Occipital lobe (tissue), 2 donors: Measurements from ENCODE around the gene HEXIM1. TPM values are rescaled to one million over a fixed set of nuclear protein-coding genes. Genes with fewer than 3 reads are reported as not detected.
"Not testable (repeated sequence)": the region's sequence is repeated elsewhere in the genome, so short reads cannot be mapped to it uniquely, and the experiment has no call there.

Experiments used
- DNase-seq: peaks from one replicate; lab custom pipeline; 2025; lab: John Stamatoyannopoulos, UW
- total RNA-seq: library from RNA; depleted of rRNA; stranded (reverse); fragments of >200 nt; gene quantifications from one replicate; pipeline ENCODE4 v1.2.3, GENCODE V29; 2014

HEXIM1 gene
- total RNA-seq, 1 donor from 2014 or later = 8.0 TPM

GRCh38 chr17:45112559-45113423 lies 35.5 kb upstream of the HEXIM1 start:
- no peak for DNase-seq

DNA sequence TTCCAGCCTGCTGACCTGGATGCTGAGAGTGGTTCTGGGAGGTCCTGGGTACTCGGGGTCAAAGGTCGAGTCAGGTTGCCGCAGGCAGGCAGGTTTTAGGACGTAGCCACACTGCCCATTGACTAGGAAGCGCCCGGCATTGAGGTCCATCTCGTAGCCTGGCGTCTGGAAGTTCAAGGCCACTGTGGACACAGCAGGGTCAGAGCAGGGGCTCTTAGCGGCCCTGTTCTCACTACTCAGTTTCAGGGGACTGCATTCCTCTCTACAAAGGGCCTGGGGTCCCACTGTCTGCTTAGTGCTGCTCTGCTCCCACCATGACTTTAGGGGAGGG lies 34.9 kb upstream of the HEXIM1 start:
- DNase-seq = no peak

DNA sequence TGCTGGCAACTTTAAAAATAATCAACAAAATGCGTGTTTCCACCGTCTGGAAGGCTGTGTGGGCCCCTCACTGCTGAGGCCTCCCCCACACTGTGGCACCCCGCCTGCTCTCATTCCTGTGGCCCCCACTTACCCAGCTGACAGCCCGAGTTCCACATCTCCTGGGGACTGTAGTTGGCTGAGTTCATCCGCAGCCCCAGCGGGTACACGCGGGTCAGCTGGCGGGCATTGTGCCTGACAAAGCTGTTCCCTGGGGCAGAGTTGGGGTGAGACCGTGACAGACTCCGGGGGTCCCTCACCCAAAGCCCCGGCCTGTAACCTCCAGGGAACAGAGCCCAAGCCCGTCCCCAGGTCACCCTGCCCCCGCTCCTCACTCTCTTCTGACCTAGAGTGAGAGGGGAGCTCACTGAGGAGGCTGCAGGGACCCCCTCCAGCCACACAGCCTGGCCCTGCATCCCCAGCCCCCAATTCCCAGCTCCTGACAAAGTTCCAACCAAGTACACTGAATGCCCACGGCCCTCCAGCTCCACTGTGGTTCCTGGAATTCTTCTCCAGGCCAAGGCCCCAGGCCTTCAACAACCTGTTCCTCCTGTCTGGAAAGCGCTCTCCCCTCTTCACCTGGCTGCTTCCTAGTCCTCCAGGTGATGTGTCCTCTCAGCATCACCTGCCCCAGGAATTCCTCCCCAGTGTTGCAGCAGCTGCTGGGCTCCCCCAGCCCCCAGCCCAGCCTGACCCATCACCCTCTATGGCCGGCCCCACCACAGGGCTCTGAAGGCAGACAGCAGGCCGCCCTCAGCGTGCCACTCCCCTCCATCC lies 34.0 kb upstream of the HEXIM1 start:
- no peak for DNase-seq

GRCh38 chr17:45115015-45115625 lies 33.2 kb upstream of the HEXIM1 start:
- no peak for DNase-seq

GRCh38 chr17:45115871-45116270 lies 32.4 kb upstream of the HEXIM1 start:
- DNase-seq = no peak

DNA sequence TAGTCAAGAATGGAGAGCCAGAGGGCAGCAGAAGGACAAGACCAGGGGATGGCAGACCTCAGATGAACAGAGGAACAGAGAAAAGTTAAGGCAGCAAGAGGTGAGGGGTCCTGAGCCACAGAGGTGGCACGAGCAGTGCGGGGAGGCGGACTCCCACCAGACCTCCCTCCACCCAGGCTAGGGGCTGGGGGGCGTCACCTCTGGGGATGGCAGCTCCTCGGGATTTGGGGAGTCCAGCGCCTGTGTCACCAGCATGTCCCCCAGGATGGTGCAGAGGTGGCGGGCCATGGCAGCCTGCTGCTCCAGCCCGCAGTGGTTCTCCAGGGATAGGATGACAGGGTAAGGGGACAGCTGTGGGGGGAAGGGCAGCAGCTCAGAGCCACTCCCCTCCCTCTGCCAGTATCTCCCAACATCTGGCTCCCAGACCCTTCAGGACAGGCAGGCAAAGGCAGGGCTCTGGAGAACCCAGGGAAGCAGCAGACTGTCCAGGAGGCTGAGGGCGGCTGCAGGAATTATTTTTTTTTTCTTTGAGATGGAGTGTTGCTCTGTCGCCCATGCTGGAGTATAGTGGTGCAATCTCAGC lies 31.8 kb upstream of the HEXIM1 start:
- DNase-seq = no peak

GRCh38 chr17:45117334-45117733 lies 30.9 kb upstream of the HEXIM1 start:
- no peak for DNase-seq

- DNase-seq = no peak
These were observed 30.2 kb upstream of the HEXIM1 start for GRCh38 chr17:45117848-45118646.

- DNase-seq = no peak
These were observed 29.6 kb upstream of the HEXIM1 start for GRCh38 chr17:45118691-45119090.

DNA sequence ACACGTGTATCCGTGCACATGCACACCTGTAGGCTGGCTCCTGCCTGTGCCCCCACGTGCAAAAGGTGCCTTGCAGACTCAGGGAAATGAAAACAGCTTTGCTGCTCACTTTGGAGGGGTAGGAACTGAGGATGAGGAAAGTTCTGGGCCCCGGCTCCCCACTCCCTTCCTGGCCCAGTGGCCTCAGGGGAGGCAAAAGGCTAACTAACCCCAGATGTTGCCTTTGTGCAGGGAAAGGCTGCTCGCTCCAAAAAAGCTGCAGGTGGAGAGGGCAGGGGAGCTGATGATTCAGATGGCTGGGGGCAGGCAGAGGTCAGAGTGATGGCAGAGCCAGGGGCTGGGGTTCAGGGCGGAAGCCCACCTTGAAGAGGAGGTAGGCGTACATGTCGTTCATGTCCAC lies 28.3 kb upstream of the HEXIM1 start:
- DNase-seq = no peak

- no peak for DNase-seq
These were observed 27.7 kb upstream of the HEXIM1 start for GRCh38 chr17:45120558-45120957.

- DNase-seq = no peak
These were observed 27.2 kb upstream of the HEXIM1 start for GRCh38 chr17:45121055-45121454.

GRCh38 chr17:45123076-45123770 lies 25.1 kb upstream of the HEXIM1 start:
- no peak for DNase-seq

DNA sequence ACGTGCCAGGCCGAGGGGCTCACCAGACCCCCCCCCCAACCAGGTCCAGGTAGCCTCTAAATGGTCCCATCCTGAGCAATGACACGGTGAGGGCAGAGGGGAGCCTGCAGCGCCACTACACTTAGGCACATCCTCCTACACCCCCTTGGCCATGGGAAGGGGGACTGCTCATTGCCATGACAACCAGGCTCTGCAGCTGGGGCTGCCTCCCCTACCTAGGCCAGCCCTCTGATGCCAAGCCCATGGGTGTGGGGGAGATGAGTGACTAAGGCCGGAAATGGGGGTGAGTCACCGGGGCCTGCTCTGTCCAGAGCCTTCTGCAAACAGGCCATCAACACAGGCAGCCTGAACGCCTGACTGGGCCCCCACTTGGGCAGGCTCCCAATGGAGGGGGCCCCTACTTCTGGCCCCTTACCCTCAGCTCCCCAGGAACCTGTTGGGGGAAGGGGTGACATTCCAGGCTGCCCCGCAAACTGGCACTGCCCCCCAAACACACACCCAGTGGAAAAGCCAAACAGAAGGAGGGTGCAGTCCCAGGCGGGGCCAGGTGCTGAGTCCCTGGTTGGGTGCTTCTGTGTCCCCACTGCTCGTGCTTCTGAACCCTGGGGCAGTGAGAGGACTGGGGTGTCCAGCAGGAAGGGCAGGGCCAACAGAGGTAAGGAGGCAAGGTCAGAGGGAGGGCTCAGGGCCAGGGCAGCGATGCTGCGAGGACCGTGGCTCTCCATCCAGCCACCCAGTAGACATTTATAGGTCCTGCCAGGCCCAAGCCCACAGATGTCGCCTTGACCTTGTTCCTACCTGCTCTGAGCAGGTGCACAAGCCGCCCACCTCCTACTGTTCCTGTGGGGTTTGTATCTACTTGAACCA lies 24.1 kb upstream of the HEXIM1 start:
- no peak for DNase-seq

GRCh38 chr17:45124797-45125122 lies 23.5 kb upstream of the HEXIM1 start:
- DNase-seq = not testable (repeated sequence)

DNA sequence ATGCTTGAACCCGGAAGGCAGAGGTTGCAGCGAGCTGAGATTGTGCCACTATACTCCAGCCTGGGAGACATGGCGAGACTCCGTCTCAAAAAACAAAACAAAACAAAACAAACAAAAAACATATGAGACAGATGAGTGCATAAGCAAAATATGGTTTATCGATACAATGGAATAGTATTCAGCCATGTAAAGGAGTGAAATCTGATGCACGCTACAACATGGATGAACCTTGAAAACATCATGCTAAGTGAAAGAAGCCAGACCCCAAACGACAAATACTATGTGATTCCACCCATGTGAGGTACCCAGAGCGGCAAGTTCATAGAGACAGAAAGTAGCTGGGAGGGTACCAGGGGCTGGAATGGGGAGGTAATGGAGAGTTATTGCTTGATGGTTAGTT lies 22.8 kb upstream of the HEXIM1 start:
- DNase-seq = no peak

GRCh38 chr17:45127207-45127547 lies 21.1 kb upstream of the HEXIM1 start:
- no peak for DNase-seq

DNA sequence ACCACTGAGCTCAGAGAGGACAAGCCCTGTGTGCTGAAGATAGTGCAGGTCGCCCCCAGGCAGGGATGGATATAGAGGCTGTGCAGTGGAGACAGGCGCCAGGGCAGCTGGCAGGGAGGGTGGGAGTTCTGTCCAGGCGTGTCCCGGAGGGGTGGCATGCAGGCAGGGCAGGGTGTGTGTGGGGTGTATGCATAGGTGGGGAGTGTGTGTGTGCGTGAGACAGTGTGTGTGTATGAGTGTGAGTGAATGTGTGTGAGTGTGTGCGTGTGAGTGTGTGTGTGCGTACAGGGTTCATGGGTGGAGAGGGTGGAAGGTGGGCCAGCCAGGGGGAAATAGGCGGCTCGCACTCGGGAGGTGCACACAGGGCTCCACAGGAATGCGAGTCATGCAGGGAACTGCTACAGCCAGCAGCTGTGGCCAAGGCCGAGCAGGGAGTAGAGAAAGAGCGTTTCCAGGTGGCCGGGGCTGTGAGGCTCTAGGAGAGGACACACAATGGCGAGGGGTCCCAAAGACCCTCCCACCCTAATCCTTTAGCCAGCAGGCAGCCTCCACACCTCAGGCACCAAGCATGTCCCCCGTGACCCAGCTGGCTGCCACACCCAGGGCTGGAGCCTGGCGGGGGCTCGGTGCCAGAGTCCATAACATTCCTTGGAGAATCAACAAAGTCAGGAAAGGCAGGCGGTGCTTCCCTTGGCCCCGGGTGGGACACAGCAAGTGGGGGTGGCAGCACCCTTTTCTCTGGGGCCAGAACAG lies 20.6 kb upstream of the HEXIM1 start:
- DNase-seq = no peak

GRCh38 chr17:45128331-45128730 lies 19.9 kb upstream of the HEXIM1 start:
- DNase-seq = no peak
